Suprapubic skin (tissue), 4 donors: Measurements from ENCODE around the gene PDCD5. TPM values are rescaled to one million over a fixed set of nuclear protein-coding genes. Genes with fewer than 3 reads are reported as not detected.
"Not testable (repeated sequence)": the region's sequence is repeated elsewhere in the genome, so short reads cannot be mapped to it uniquely, and the experiment has no call there.

Experiments
- DNase-seq, 2 donors: peaks; one replicate each; pipeline ENCODE4 v3.0.0-alpha.2; 2019; ENCODE audit warnings: low spot score in 2 of 2
- H3K27ac ChIP-seq: fragments of 200-600 bp; sonication (generic); one replicate; pipeline ENCODE4 v1.5.1; 2019
- H3K27me3 ChIP-seq: fragments of 200-600 bp; sonication (generic); one replicate; pipeline ENCODE4 v1.5.1; 2019
- H3K36me3 ChIP-seq: fragments of 200-600 bp; sonication (generic); one replicate; pipeline ENCODE4 v1.5.1; 2019
- H3K4me1 ChIP-seq: fragments of 200-600 bp; sonication (generic); one replicate; pipeline ENCODE4 v1.5.1; 2019
- H3K4me3 ChIP-seq: fragments of 200-600 bp; sonication (generic); one replicate; pipeline ENCODE4 v1.5.1; 2019; ENCODE audit warnings: mild to moderate bottlenecking
- H3K9me3 ChIP-seq: fragments of 200-600 bp; sonication (generic); one replicate; pipeline ENCODE4 v1.5.1; 2019
- CTCF ChIP-seq, 2 donors: fragments of 200-600 bp in 1 of 2; fragments of 450-650 bp in 1 of 2; sonication (generic) in 1 of 2; IDR thresholded peaks; one replicate each; pipeline ENCODE4 v1.5.1; 2016 to 2019; ENCODE audit warnings: antibody characterized with exemption in 2 of 2, mild to moderate bottlenecking in 1 of 2, moderate library complexity in 1 of 2
- EP300 ChIP-seq: sonication (generic); formaldehyde crosslinking; IDR thresholded peaks from one replicate; pipeline ENCODE4 v1.6.1; 2017; ENCODE audit warnings: antibody characterized with exemption
- POLR2A ChIP-seq, 2 donors: fragments of 450-650 bp; IDR thresholded peaks; one replicate each; pipeline ENCODE4 v1.6.1; 2017; ENCODE audit warnings: antibody characterized with exemption in 2 of 2, mild to moderate bottlenecking in 2 of 2, moderate library complexity in 2 of 2
- POLR2AphosphoS5 ChIP-seq, 3 donors: sonication (generic); formaldehyde crosslinking; IDR thresholded peaks; one replicate each; pipeline ENCODE4 v1.6.1; 2017; ENCODE audit warnings: antibody characterized with exemption in 3 of 3
- WGBS: methylation state at CpG from one replicate; pipeline ENCODE4 v1.1.5; 2018; 5-methylcytosine and 5-hydroxymethylcytosine counted together
- total RNA-seq, 4 donors: library from RNA; depleted of rRNA; stranded (reverse); fragments of >200 nt; gene quantifications; one replicate each; pipeline ENCODE4 v1.1.0, GENCODE V29; 2016

Gene PDCD5
- total RNA-seq, 4 donors from 2014 or later: 60.1 to 93.0 (median 68.3) TPM

GRCh38 chr19:32558607-32559228 is 22.3 kb upstream of the PDCD5 start:
- no peak overlapping the region for H3K27ac ChIP-seq
- TF ChIP-seq CTCF (IDR thresholded peaks at IDR 0.05) (no peak), POLR2AphosphoS5 (IDR thresholded peaks at IDR 0.05) (no peak), POLR2A (IDR thresholded peaks at IDR 0.05) (no peak), EP300 (no peak)
- DNase-seq: no peak
- H3K4me1 ChIP-seq: no peaks in the 10 kb centered on the region
- H3K27me3 ChIP-seq: peaks cover 10% of the 10 kb centered on the region
- H3K36me3 ChIP-seq: no peaks in the 10 kb centered on the region
- no peaks in the 10 kb centered on the region for H3K9me3 ChIP-seq
- 53% methylated on average over 10 of the region's 10 CpGs for WGBS
- H3K4me3 ChIP-seq: no peak overlapping the region

- Histone ChIP-seq H3K4me3 (no peak overlapping the region), H3K4me1 (no peaks in the 10 kb centered on the region), H3K27ac (no peak overlapping the region), H3K36me3 (no peaks in the 10 kb centered on the region), H3K27me3 (peaks cover 22% of the 10 kb centered on the region), H3K9me3 (no peaks in the 10 kb centered on the region)
- WGBS: 89% methylated on average over 9 of the region's 9 CpGs
- TF ChIP-seq POLR2AphosphoS5 (IDR thresholded peaks at IDR 0.05) (no peak), POLR2A (IDR thresholded peaks at IDR 0.05) (no peak), EP300 (no peak), CTCF (IDR thresholded peaks at IDR 0.05) (no peak)
- DNase-seq: no peak
These were observed 17.2 kb upstream of the PDCD5 start for GRCh38 chr19:32563761-32564160.

- 74% methylated on average over 4 of the region's 5 CpGs for WGBS
- H3K27me3 ChIP-seq: peaks cover 19% of the 10 kb centered on the region
- TF ChIP-seq CTCF (IDR thresholded peaks at IDR 0.05): no peak
- no peak for TF ChIP-seq POLR2AphosphoS5 (IDR thresholded peaks at IDR 0.05)
- TF ChIP-seq EP300: no peak
- TF ChIP-seq POLR2A (IDR thresholded peaks at IDR 0.05): no peak
- H3K36me3 ChIP-seq: no peaks in the 10 kb centered on the region
- DNase-seq: no peak
- H3K9me3 ChIP-seq: no peaks in the 10 kb centered on the region
- no peak overlapping the region for H3K27ac ChIP-seq
- H3K4me3 ChIP-seq: no peak overlapping the region
- peaks cover 8% of the 10 kb centered on the region for H3K4me1 ChIP-seq
These were observed 14.7 kb upstream of the PDCD5 start for GRCh38 chr19:32566246-32566830.

DNA sequence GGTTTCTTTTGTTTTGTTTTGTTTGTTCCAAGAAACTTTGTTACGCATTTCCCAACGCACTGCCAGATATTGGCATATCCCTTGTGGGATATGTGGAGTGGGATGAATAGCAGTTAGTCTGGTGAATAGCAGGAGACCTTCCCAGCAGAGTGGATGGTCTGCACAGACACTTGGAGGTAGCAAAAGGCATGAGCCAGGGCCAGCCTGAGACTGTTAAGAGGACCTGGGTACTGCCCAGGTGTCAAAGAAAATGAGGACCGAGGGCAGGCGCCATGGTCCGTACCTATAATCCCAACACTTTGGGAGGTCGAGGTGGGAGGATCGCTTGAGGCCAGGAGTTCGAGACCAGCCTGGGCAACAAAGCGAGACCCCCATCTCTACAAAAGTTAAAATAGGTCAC is 13.5 kb upstream of the PDCD5 start:
- 90% methylated on average over 9 of the region's 9 CpGs for WGBS
- no peak for TF ChIP-seq CTCF (IDR thresholded peaks at IDR 0.05)
- TF ChIP-seq POLR2A (IDR thresholded peaks at IDR 0.05): no peak
- TF ChIP-seq EP300: no peak
- TF ChIP-seq POLR2AphosphoS5 (IDR thresholded peaks at IDR 0.05): no peak
- H3K27me3 ChIP-seq: peaks cover 23% of the 10 kb centered on the region
- DNase-seq: no peak
- H3K36me3 ChIP-seq: no peaks in the 10 kb centered on the region
- no peak overlapping the region for H3K27ac ChIP-seq
- H3K4me3 ChIP-seq: no peak overlapping the region
- peaks cover 8% of the 10 kb centered on the region for H3K4me1 ChIP-seq
- H3K9me3 ChIP-seq: no peaks in the 10 kb centered on the region

DNA sequence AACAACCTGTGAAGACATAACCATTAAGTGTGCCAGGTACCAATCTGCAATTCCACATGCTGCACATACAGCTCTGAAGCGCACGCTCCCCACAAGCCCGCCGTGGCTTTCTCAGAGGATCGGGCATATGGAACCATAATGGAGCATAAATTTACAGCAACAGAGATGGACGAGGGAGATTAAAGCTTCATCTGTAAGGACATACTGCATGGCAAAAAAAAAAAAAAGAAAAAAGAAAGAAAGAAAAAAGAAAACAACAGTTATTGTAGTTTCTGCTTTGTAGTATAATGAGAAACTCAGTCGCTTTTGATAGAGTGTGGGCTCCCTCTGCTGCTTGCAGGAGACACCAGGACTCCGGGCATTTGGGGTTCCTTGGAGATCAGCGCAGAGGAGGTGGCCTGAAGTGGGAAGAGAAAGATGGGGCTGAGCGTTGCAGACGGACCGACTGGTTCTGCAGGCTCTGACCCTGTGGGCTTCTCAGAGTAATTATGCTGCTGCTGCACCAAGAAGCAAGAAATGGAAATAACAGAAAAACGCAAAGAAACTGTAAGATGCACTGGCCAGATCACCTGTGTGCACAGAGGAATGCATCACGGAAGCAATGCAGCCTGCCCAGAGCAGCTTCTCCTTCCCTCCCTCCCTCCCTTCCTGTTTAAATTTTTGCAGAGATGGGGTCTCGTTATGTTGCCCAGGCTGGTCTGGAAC is 10.8 kb upstream of the PDCD5 start:
- Histone ChIP-seq H3K36me3 (no peaks in the 10 kb centered on the region), H3K27me3 (peaks cover 23% of the 10 kb centered on the region), H3K4me3 (no peak overlapping the region), H3K9me3 (no peaks in the 10 kb centered on the region), H3K27ac (no peak overlapping the region), H3K4me1 (peaks cover 8% of the 10 kb centered on the region)
- no peak for DNase-seq
- 24% methylated on average over 15 of the region's 15 CpGs for WGBS
- peak in 1 of 2 donors; percentile 55 for TF ChIP-seq CTCF (IDR thresholded peaks at IDR 0.05)
- no peak for TF ChIP-seq POLR2AphosphoS5 (IDR thresholded peaks at IDR 0.05)

GRCh38 chr19:32571471-32572075 is 9.4 kb upstream of the PDCD5 start:
- not testable (repeated sequence) for H3K36me3 ChIP-seq, DNase-seq, H3K4me1 ChIP-seq, H3K27ac ChIP-seq, H3K9me3 ChIP-seq, H3K4me3 ChIP-seq
- WGBS: 72% methylated on average over 9 of the region's 36 CpGs
- peaks cover 23% of the 10 kb centered on the region for H3K27me3 ChIP-seq

- H3K4me3 ChIP-seq, H3K9me3 ChIP-seq, DNase-seq, H3K4me1 ChIP-seq, H3K27ac ChIP-seq, H3K36me3 ChIP-seq: not testable (repeated sequence)
- WGBS: 76% methylated on average over 21 of the region's 21 CpGs
- peaks cover 14% of the 10 kb centered on the region for H3K27me3 ChIP-seq
These were observed 8.1 kb upstream of the PDCD5 start for GRCh38 chr19:32572700-32573491.
